Stimulated activated naive CD8-positive, alpha-beta T cell treated with anti-CD3 and anti-CD28 coated beads, Interleukin-15, amount 100 ng/mL, for 72 hours (primary cell): ENCODE measurements around the gene ARSH.
A peak's percentile ranks its signal among the peaks of the same experiment; 100 is the strongest.
"Not testable (repeated sequence)": the region's sequence is repeated elsewhere in the genome, so short reads cannot be mapped to it uniquely, and the experiment has no call there.

Experiments used
- ATAC-seq: fragments of 150-1000 bp; cut with Tn5 transposase; 2 replicates; pipeline ENCODE4 v1.10.0; 2021; ENCODE audit warnings: mild to moderate bottlenecking, moderate library complexity
- DNase-seq, 2 donors: peaks; one replicate each; pipeline ENCODE4 v3.0.0; 2021 to 2022
- H3K27ac Mint-ChIP-seq, 2 donors: one replicate each; pipeline ENCODE4 v1.8.0; 2022; ENCODE audit warnings: mild to moderate bottlenecking in 2 of 2, mixed read lengths in 2 of 2, moderate library complexity in 2 of 2
- H3K27me3 Mint-ChIP-seq: one replicate; pipeline ENCODE4 v1.8.0; 2022; ENCODE audit warnings: mixed read lengths
- H3K4me1 Mint-ChIP-seq: one replicate; pipeline ENCODE4 v1.8.0; 2022; ENCODE audit warnings: mild to moderate bottlenecking, mixed read lengths
- H3K4me3 Mint-ChIP-seq, 2 donors: one replicate each; pipeline ENCODE4 v1.8.0; 2022; ENCODE audit warnings: mild to moderate bottlenecking in 2 of 2, mixed read lengths in 2 of 2, moderate library complexity in 1 of 2
- H3K9me3 Mint-ChIP-seq, 2 donors: one replicate each; pipeline ENCODE4 v1.8.0; 2022; ENCODE audit warnings: mixed read lengths in 2 of 2

The ARSH gene

GRCh38 chrX:3006495-3006894 lies at the start of gene ARSH:
TSS of gene ARSH (plus strand) at chrX:3006546. CDS start at chrX:3006613, 67 bp downstream.
- Mint-ChIP-seq H3K9me3 (no peaks in the 10 kb centered on the region), H3K27ac (no peak within 1 kb of the TSS), H3K4me3 (no peak within 1 kb of the TSS), H3K27me3 (no peaks in the 10 kb centered on the region), H3K4me1 (no peaks in the 10 kb centered on the region)
- no peak for DNase-seq
- ATAC-seq, result no peak

GRCh38 chrX:2958199-2958598 lies 48.1 kb upstream of the ARSH start:
- no peaks in the 10 kb centered on the region for H3K4me1 Mint-ChIP-seq
- DNase-seq (no peak), ATAC-seq (no peak)
- H3K27me3 Mint-ChIP-seq, result peaks cover 5% of the 10 kb centered on the region
- no peaks in the 10 kb centered on the region for H3K9me3 Mint-ChIP-seq
- no peak overlapping the region for H3K4me3 Mint-ChIP-seq
- no peak overlapping the region for H3K27ac Mint-ChIP-seq

- Mint-ChIP-seq H3K9me3 (no peaks in the 10 kb centered on the region), H3K4me3 (no peak overlapping the region), H3K27me3 (peaks cover 5% of the 10 kb centered on the region)
Measured at GRCh38 chrX:2960861-2961515, 45.4 kb upstream of the ARSH start.

GRCh38 chrX:2962381-2962780 lies 44.0 kb upstream of the ARSH start:
- ATAC-seq, result no peak
- Mint-ChIP-seq H3K4me1 (no peaks in the 10 kb centered on the region), H3K27ac (no peak overlapping the region), H3K4me3 (no peak overlapping the region), H3K9me3 (no peaks in the 10 kb centered on the region), H3K27me3 (peaks cover 5% of the 10 kb centered on the region)
- no peak for DNase-seq

More at GRCh38 chrX:2960861-2961515, 45.4 kb upstream of the ARSH start:
- Mint-ChIP-seq H3K27ac (peak overlapping the region in 1 of 2 donors; percentile 19), H3K4me1 (no peaks in the 10 kb centered on the region)
- DNase-seq (no peak), ATAC-seq (no peak)

GRCh38 chrX:2963449-2963848 lies 42.9 kb upstream of the ARSH start:
- ATAC-seq, H3K4me3 Mint-ChIP-seq, H3K27ac Mint-ChIP-seq, H3K9me3 Mint-ChIP-seq, DNase-seq, H3K4me1 Mint-ChIP-seq, H3K27me3 Mint-ChIP-seq: not testable (repeated sequence)

GRCh38 chrX:2963992-2964794 lies 42.2 kb upstream of the ARSH start:
- H3K9me3 Mint-ChIP-seq, H3K4me1 Mint-ChIP-seq, H3K27ac Mint-ChIP-seq, H3K4me3 Mint-ChIP-seq, ATAC-seq, H3K27me3 Mint-ChIP-seq, DNase-seq: not testable (repeated sequence)

- Mint-ChIP-seq H3K9me3 (no peaks in the 10 kb centered on the region), H3K4me3 (no peak overlapping the region), H3K27ac (no peak overlapping the region), H3K27me3 (no peaks in the 10 kb centered on the region), H3K4me1 (no peaks in the 10 kb centered on the region)
- DNase-seq (peak in 1 of 2 donors; percentile 26), ATAC-seq (peak; percentile 78)
Measured at GRCh38 chrX:2965965-2966364, 40.4 kb upstream of the ARSH start.

- H3K4me1 Mint-ChIP-seq, result no peaks in the 10 kb centered on the region
- no peaks in the 10 kb centered on the region for H3K27me3 Mint-ChIP-seq
- H3K9me3 Mint-ChIP-seq, result no peaks in the 10 kb centered on the region
- no peak overlapping the region for H3K4me3 Mint-ChIP-seq
- no peak for ATAC-seq
- no peak overlapping the region for H3K27ac Mint-ChIP-seq
- no peak for DNase-seq
Measured at GRCh38 chrX:2967012-2967411, 39.3 kb upstream of the ARSH start.

- no peaks in the 10 kb centered on the region for H3K9me3 Mint-ChIP-seq
- no peak overlapping the region for H3K27ac Mint-ChIP-seq
- no peak for ATAC-seq
- H3K4me1 Mint-ChIP-seq, result no peaks in the 10 kb centered on the region
- H3K27me3 Mint-ChIP-seq, result no peaks in the 10 kb centered on the region
- no peak for DNase-seq
- H3K4me3 Mint-ChIP-seq, result peak overlapping the region in 1 of 2 donors; percentile 26
Measured at GRCh38 chrX:2967584-2967983, 38.8 kb upstream of the ARSH start.

- ATAC-seq, result peak; percentile 96
- peak overlapping the region in 1 of 2 donors; percentile 44 for H3K4me3 Mint-ChIP-seq
- peak in 1 of 2 donors; percentile 25 for DNase-seq
- H3K9me3 Mint-ChIP-seq, result no peaks in the 10 kb centered on the region
- no peaks in the 10 kb centered on the region for H3K27me3 Mint-ChIP-seq
- H3K4me1 Mint-ChIP-seq, result no peaks in the 10 kb centered on the region
- no peak overlapping the region for H3K27ac Mint-ChIP-seq
Measured at GRCh38 chrX:2967998-2968909, 38.1 kb upstream of the ARSH start.

GRCh38 chrX:2969021-2969420 lies 37.3 kb upstream of the ARSH start:
- no peak overlapping the region for H3K4me3 Mint-ChIP-seq
- no peaks in the 10 kb centered on the region for H3K27me3 Mint-ChIP-seq
- ATAC-seq (no peak), DNase-seq (no peak)
- no peaks in the 10 kb centered on the region for H3K4me1 Mint-ChIP-seq
- no peak overlapping the region for H3K27ac Mint-ChIP-seq
- no peaks in the 10 kb centered on the region for H3K9me3 Mint-ChIP-seq

- no peaks in the 10 kb centered on the region for H3K9me3 Mint-ChIP-seq
- ATAC-seq, result no peak
- H3K27me3 Mint-ChIP-seq, result no peaks in the 10 kb centered on the region
- no peaks in the 10 kb centered on the region for H3K4me1 Mint-ChIP-seq
- H3K27ac Mint-ChIP-seq, result no peak overlapping the region
- no peak overlapping the region for H3K4me3 Mint-ChIP-seq
- DNase-seq, result no peak
Measured at GRCh38 chrX:2972391-2972790, 34.0 kb upstream of the ARSH start.

- no peaks in the 10 kb centered on the region for H3K9me3 Mint-ChIP-seq
- ATAC-seq, result no peak
Measured at GRCh38 chrX:2974961-2975360, 31.4 kb upstream of the ARSH start.

GRCh38 chrX:2978639-2979038 lies 27.7 kb upstream of the ARSH start:
- ATAC-seq, H3K4me1 Mint-ChIP-seq, H3K27ac Mint-ChIP-seq, H3K9me3 Mint-ChIP-seq, DNase-seq, H3K27me3 Mint-ChIP-seq, H3K4me3 Mint-ChIP-seq: not testable (repeated sequence)

More at GRCh38 chrX:2974961-2975360, 31.4 kb upstream of the ARSH start:
- no peak overlapping the region for H3K27ac Mint-ChIP-seq
- no peaks in the 10 kb centered on the region for H3K27me3 Mint-ChIP-seq
- H3K4me1 Mint-ChIP-seq, result no peaks in the 10 kb centered on the region
- no peak overlapping the region for H3K4me3 Mint-ChIP-seq
- DNase-seq, result no peak

GRCh38 chrX:2984342-2984741 lies 22.0 kb upstream of the ARSH start:
- H3K27ac Mint-ChIP-seq, result no peak overlapping the region
- ATAC-seq, result no peak
- DNase-seq, result no peak
- no peaks in the 10 kb centered on the region for H3K9me3 Mint-ChIP-seq
- H3K4me1 Mint-ChIP-seq, result no peaks in the 10 kb centered on the region
- H3K27me3 Mint-ChIP-seq, result no peaks in the 10 kb centered on the region
- no peak overlapping the region for H3K4me3 Mint-ChIP-seq
